Tibial nerve (tissue), 3 donors: ENCODE data around the gene APBA3.

Experiments
- CTCF ChIP-seq, 5 experiments: fragments of 200-600 bp in 3 of 5; fragments of 450-650 bp in 2 of 5; sonication (generic) in 3 of 5; IDR thresholded peaks; one replicate each; pipeline ENCODE4 v1.5.1; 2016 to 2019; ENCODE audit warnings: antibody characterized with exemption in 5 of 5, mild to moderate bottlenecking in 3 of 5, moderate library complexity in 2 of 5
- POLR2A ChIP-seq, 2 donors: fragments of 450-650 bp; IDR thresholded peaks; one replicate each; pipeline ENCODE4 v1.6.1; 2017; ENCODE audit warnings: antibody characterized with exemption in 2 of 2, mild to moderate bottlenecking in 2 of 2, moderate library complexity in 2 of 2

- no peak for TF ChIP-seq CTCF (IDR thresholded peaks at IDR 0.05)
- no peak for TF ChIP-seq POLR2A (IDR thresholded peaks at IDR 0.05)
These were observed 60.3 kb downstream of the APBA3 start for GRCh38 chr19:3701200-3701599.
